Suppressor macrophage treated with lipopolysaccharide for 1 hour (primary cell): ENCODE data around the gene RASSF9.

Experiments used
- DNase-seq, 3 donors: peaks; one replicate each; pipeline ENCODE4 v3.0.0-alpha.2; 2020 to 2022

Gene RASSF9

GRCh38 chr12:85836197-85837090, at the start of gene RASSF9:
Gene RASSF9 (minus strand): TSS chr12:85836409. CDS start chr12:85836201, 208 bp downstream.
- no peak for DNase-seq

GRCh38 chr12:85883763-85884162, 47.6 kb upstream of the RASSF9 start:
- no peak for DNase-seq

GRCh38 chr12:85877459-85877858, 41.2 kb upstream of the RASSF9 start:
- DNase-seq: no peak

GRCh38 chr12:85874031-85874461, 37.8 kb upstream of the RASSF9 start, which contains the start of gene NTS:
Gene NTS (plus strand): TSS chr12:85874295. CDS start chr12:85874404, 109 bp downstream.
- peak in 2 of 3 donors; percentile 7 for DNase-seq

- peak; percentile 67 to 81 (median 76) for DNase-seq
Observed at GRCh38 chr12:85872497-85873091, 36.4 kb upstream of the RASSF9 start.

GRCh38 chr12:85866986-85867776, 31.0 kb upstream of the RASSF9 start:
- peak; percentile 60 to 81 (median 70) for DNase-seq

GRCh38 chr12:85865890-85866289, 29.7 kb upstream of the RASSF9 start:
- peak; percentile 23 to 57 (median 39) for DNase-seq

- no peak for DNase-seq
Observed at GRCh38 chr12:85856966-85857365, 20.8 kb upstream of the RASSF9 start.

GRCh38 chr12:85855305-85855704, 19.1 kb upstream of the RASSF9 start:
- DNase-seq: no peak

- no peak for DNase-seq
Observed at GRCh38 chr12:85849344-85849743, 13.1 kb upstream of the RASSF9 start.

- no peak for DNase-seq
Observed at GRCh38 chr12:85843606-85844310, 7.5 kb upstream of the RASSF9 start.

GRCh38 chr12:85835426-85836196, 598 bp downstream of the RASSF9 start:
- no peak for DNase-seq

GRCh38 chr12:85834378-85834777, 1.8 kb downstream of the RASSF9 start:
- DNase-seq: no peak

GRCh38 chr12:85833579-85833978, 2.6 kb downstream of the RASSF9 start:
- DNase-seq: no peak

GRCh38 chr12:85831327-85831990, 4.8 kb downstream of the RASSF9 start:
- no peak for DNase-seq

- DNase-seq: no peak
Observed at GRCh38 chr12:85829391-85829790, 6.8 kb downstream of the RASSF9 start.

GRCh38 chr12:85828576-85828975, 7.6 kb downstream of the RASSF9 start:
- DNase-seq: no peak

- DNase-seq: no peak
Observed at GRCh38 chr12:85825746-85826145, 10.5 kb downstream of the RASSF9 start.

GRCh38 chr12:85823436-85824180, 12.6 kb downstream of the RASSF9 start:
- DNase-seq: no peak

GRCh38 chr12:85821759-85822158, 14.4 kb downstream of the RASSF9 start:
- no peak for DNase-seq
